H1 (cell line): ENCODE results near the gene MPPED1. TPM values are rescaled to one million over a fixed set of nuclear protein-coding genes. Genes with fewer than 3 reads are reported as not detected.

Experiments used
- CTCF ChIA-PET: fragments of 300-600 bp; sonication (Branson Sonifier 250); formaldehyde crosslinking; loops from one replicate; lab custom pipeline; 2021; ENCODE audit not compliant: partially characterized antibody; lab: Charles Lee
- POLR2A ChIA-PET: fragments of 300-600 bp; sonication (Branson Sonifier 250); formaldehyde crosslinking; loops from one replicate; lab custom pipeline; 2021; ENCODE audit warnings: inconsistent platforms; ENCODE audit not compliant: partially characterized antibody; lab: Charles Lee
- DNase-seq, 2 experiments: peaks; one replicate each; pipeline versions ENCODE4 v3.0.0 to v3.0.0-alpha.2; 2010 to 2022; ENCODE audit warnings: low spot score in 2 of 2, low read depth in 1 of 2, mixed read lengths in 1 of 2
- FAIRE-seq: peaks from 2 replicates; lab custom pipeline; 2011; peaks lifted over from hg19 to GRCh38; lab: Jason Lieb, UNC
- H2AFZ ChIP-seq: 2 replicates; pipeline ENCODE4 v1.8.1; 2012; ENCODE audit warnings: low read length, inconsistent platforms
- H2AK5ac ChIP-seq: 2 replicates; pipeline ENCODE4 v1.6.1; 2013; ENCODE audit warnings: low read depth, low read length
- H2BK120ac ChIP-seq: replicated peaks from 2 replicates; pipeline ENCODE3; 2013; ENCODE audit warnings: low read depth, low read length, inconsistent platforms
- H2BK12ac ChIP-seq: 2 replicates; pipeline ENCODE4 v1.6.1; 2013; ENCODE audit warnings: low read depth, low read length
- H2BK15ac ChIP-seq: 2 replicates; pipeline ENCODE4 v1.6.1; 2013; ENCODE audit warnings: low read length
- H2BK20ac ChIP-seq: 2 replicates; pipeline ENCODE4 v1.6.1; 2013; ENCODE audit warnings: low read length
- H2BK5ac ChIP-seq: 2 replicates; pipeline ENCODE4 v1.6.1; 2013; ENCODE audit warnings: low read depth, low read length
- H3K14ac ChIP-seq: 2 replicates; pipeline ENCODE4 v1.6.1; 2013; ENCODE audit warnings: inconsistent platforms; ENCODE audit not compliant: insufficient read length
- H3K18ac ChIP-seq: 2 replicates; pipeline ENCODE4 v1.6.1; 2013; ENCODE audit warnings: low read length; ENCODE audit errors: extremely low read depth
- H3K23ac ChIP-seq: 2 replicates; pipeline ENCODE4 v1.6.1; 2013; ENCODE audit warnings: inconsistent platforms; ENCODE audit not compliant: insufficient read length
- H3K23me2 ChIP-seq: 2 replicates; pipeline ENCODE4 v1.6.1; 2013; ENCODE audit warnings: low read depth, low read length
- H3K27ac ChIP-seq: 2 replicates; pipeline ENCODE4 v1.6.1; 2011; ENCODE audit warnings: low read depth, low read length, inconsistent platforms
- H3K27me3 ChIP-seq, 4 experiments: replicated peaks in 1 of 4; 1 replicate in 1 of 4; 2 replicates in 3 of 4; pipeline versions ENCODE4 v1.6.1 to v1.8.1; 2011 to 2013; ENCODE audit warnings: low read length in 3 of 4, mild to moderate bottlenecking in 3 of 4, inconsistent platforms in 2 of 4, mixed read lengths in 2 of 4, moderate library complexity in 1 of 4; ENCODE audit not compliant: control insufficient read depth in 3 of 4, insufficient read depth in 3 of 4; ENCODE audit errors: extremely low read depth in 1 of 4
- H3K36me3 ChIP-seq, 4 experiments: 2 replicates each; pipeline versions ENCODE4 v1.6.1 to v1.8.1; 2011 to 2013; ENCODE audit warnings: mild to moderate bottlenecking in 4 of 4, low read length in 3 of 4, moderate library complexity in 2 of 4, control low read depth in 1 of 4, inconsistent platforms in 1 of 4; ENCODE audit not compliant: insufficient read depth in 4 of 4, control insufficient read depth in 2 of 4
- H3K4ac ChIP-seq: replicated peaks from 2 replicates; pipeline ENCODE3; 2013; ENCODE audit warnings: low read length, low read depth, mixed read lengths, inconsistent platforms; ENCODE audit not compliant: insufficient read length
- H3K4me1 ChIP-seq, 4 experiments: replicated peaks in 1 of 4; 1 replicate in 1 of 4; 2 replicates in 3 of 4; pipeline versions ENCODE4 v1.6.1 to v1.8.1; 2011 to 2013; ENCODE audit warnings: low read length in 3 of 4, inconsistent platforms in 2 of 4, mixed read lengths in 1 of 4; ENCODE audit not compliant: insufficient read depth in 4 of 4, control insufficient read depth in 3 of 4
- H3K4me2 ChIP-seq, 2 experiments: 2 replicates each; pipeline versions ENCODE4 v1.6.1 to v1.8.1; 2011 to 2013; ENCODE audit warnings: low read depth in 2 of 2, low read length in 2 of 2, control low read depth in 1 of 2, inconsistent platforms in 1 of 2, mild to moderate bottlenecking in 1 of 2; ENCODE audit not compliant: insufficient read depth in 1 of 2
- H3K4me3 ChIP-seq, 4 experiments: fragments of 200-600, 300-600 bp in 1 of 4; sonication (generic), shearing (Covaris generic), sonication (Bioruptor Twin) in 1 of 4; 2 replicates each; pipeline versions ENCODE4 v1.5.1 to v1.8.1; 2011 to 2016; ENCODE audit warnings: low read length in 4 of 4, low read depth in 3 of 4, control low read depth in 2 of 4, inconsistent platforms in 2 of 4, mild to moderate bottlenecking in 2 of 4, mixed read lengths in 1 of 4, moderate library complexity in 1 of 4; ENCODE audit not compliant: insufficient read depth in 2 of 4; ENCODE audit errors: extremely low read depth in 1 of 4
- H3K56ac ChIP-seq: replicated peaks from 2 replicates; pipeline ENCODE3; 2013; ENCODE audit warnings: low read depth, mild to moderate bottlenecking, mixed read lengths, low read length, inconsistent platforms; ENCODE audit not compliant: insufficient read length
- H3K79me1 ChIP-seq: 2 replicates; pipeline ENCODE4 v1.6.1; 2013; ENCODE audit warnings: low read depth, low read length, control low read depth
- H3K79me2 ChIP-seq, 2 experiments: 2 replicates each; pipeline versions ENCODE4 v1.6.1 to v1.8.1; 2012 to 2013; ENCODE audit warnings: low read length in 2 of 2, mild to moderate bottlenecking in 2 of 2, inconsistent platforms in 1 of 2; ENCODE audit not compliant: insufficient read depth in 2 of 2, control insufficient read depth in 1 of 2
- H3K9ac ChIP-seq, 4 experiments: replicated peaks in 1 of 4; 1 replicate in 1 of 4; 2 replicates in 3 of 4; pipeline versions ENCODE4 v1.6.1 to v1.8.1; 2011 to 2013; ENCODE audit warnings: low read depth in 3 of 4, low read length in 3 of 4, control low read depth in 2 of 4, mild to moderate bottlenecking in 2 of 4, moderate library complexity in 2 of 4, inconsistent platforms in 1 of 4; ENCODE audit errors: extremely low read depth in 1 of 4
- H3K9me3 ChIP-seq, 2 experiments: 2 replicates each; pipeline versions ENCODE4 v1.6.1 to v1.8.1; 2012 to 2013; ENCODE audit warnings: mild to moderate bottlenecking in 2 of 2, moderate library complexity in 2 of 2, control low read depth in 1 of 2, inconsistent platforms in 1 of 2, low read depth in 1 of 2, low read length in 1 of 2, mixed read lengths in 1 of 2; ENCODE audit not compliant: insufficient read depth in 2 of 2
- H4K20me1 ChIP-seq, 2 experiments: replicated peaks in 1 of 2; 2 replicates each; pipeline versions ENCODE3 to v1.8.1; 2011 to 2013; ENCODE audit warnings: inconsistent platforms in 2 of 2, low read length in 2 of 2, mild to moderate bottlenecking in 1 of 2; ENCODE audit not compliant: insufficient read depth in 2 of 2, control insufficient read depth in 1 of 2
- H4K5ac ChIP-seq: 2 replicates; pipeline ENCODE4 v1.6.1; 2013; ENCODE audit warnings: low read length, low read depth, mixed read lengths, inconsistent platforms; ENCODE audit not compliant: insufficient read length
- H4K8ac ChIP-seq: 2 replicates; pipeline ENCODE4 v1.8.0; 2013; ENCODE audit warnings: mild to moderate bottlenecking, moderate library complexity, low read length, inconsistent platforms; ENCODE audit not compliant: insufficient read depth; ENCODE audit errors: extremely low read depth
- H4K91ac ChIP-seq: replicated peaks from 2 replicates; pipeline ENCODE3; 2013; ENCODE audit warnings: low read length, mixed read lengths, inconsistent platforms; ENCODE audit not compliant: insufficient read length
- ASH2L ChIP-seq: fragments of 200-600, 300-600 bp; sonication (generic); IDR thresholded peaks from one replicate; pipeline ENCODE4 v1.7.1; 2017; ENCODE audit warnings: low read length
- CHD1 ChIP-seq: IDR thresholded peaks from 2 replicates; pipeline ENCODE4 v1.6.1; 2012; ENCODE audit warnings: low read depth, low read length, improper control_type of control experiment
- HDAC6 ChIP-seq: IDR thresholded peaks from one replicate; pipeline ENCODE4 v1.7.1; 2012; ENCODE audit warnings: low read depth, mild to moderate bottlenecking, inconsistent platforms, low read length, moderate library complexity
- KDM1A ChIP-seq: fragments of 200-600, 300-600 bp; sonication (generic); IDR thresholded peaks from 2 replicates; pipeline ENCODE4 v1.7.1; 2016; ENCODE audit warnings: mild to moderate bottlenecking, low read length, borderline replicate concordance
- KDM4A ChIP-seq: IDR thresholded peaks from one replicate; pipeline ENCODE4 v1.7.1; 2012; ENCODE audit warnings: low read depth, mild to moderate bottlenecking, moderate library complexity, low read length, inconsistent platforms; ENCODE audit not compliant: severe bottlenecking
- NRF1 ChIP-seq: IDR thresholded peaks from 2 replicates; pipeline ENCODE4 v1.6.1; 2011; ENCODE audit warnings: mild to moderate bottlenecking, low read depth, low read length, improper control_type of control experiment
- POLR2AphosphoS5 ChIP-seq: IDR thresholded peaks from 2 replicates; pipeline ENCODE4 v1.6.1; 2011; ENCODE audit warnings: low read depth, low read length
- POU5F1 ChIP-seq: IDR thresholded peaks from 2 replicates; pipeline ENCODE4 v1.6.1; 2011; ENCODE audit warnings: low read depth, mild to moderate bottlenecking, low read length, moderate library complexity
- RNF2 ChIP-seq: fragments of 200-900, 300-1000 bp; sonication (generic); IDR thresholded peaks from 2 replicates; pipeline ENCODE4 v1.7.1; 2016; ENCODE audit warnings: borderline replicate concordance, low read depth, mild to moderate bottlenecking, antibody characterized with exemption, low read length; ENCODE audit not compliant: poor library complexity, severe bottlenecking; ENCODE audit errors: missing control alignments
- SIN3A ChIP-seq, 2 experiments: IDR thresholded peaks in 1 of 2; conservative IDR thresholded peaks in 1 of 2; 2 replicates each; pipeline ENCODE4 v1.6.1; 2011 to 2012; ENCODE audit warnings: low read length in 2 of 2, improper control_type of control experiment in 1 of 2, low read depth in 1 of 2, mild to moderate bottlenecking in 1 of 2
- TBP ChIP-seq: IDR thresholded peaks from 2 replicates; pipeline ENCODE4 v1.6.1; 2011; ENCODE audit warnings: low read depth, low read length, improper control_type of control experiment
- WGBS, 2 experiments: shearing (Covaris generic) in 1 of 2; methylation state at CpG; one replicate each; pipeline versions ENCODE4 v1.1.6 to v1.1.7; 2013 to 2015; ENCODE audit warnings: low lambda C conversion rate in 2 of 2, mixed read lengths in 2 of 2, inconsistent platforms in 1 of 2, low coverage in 1 of 2, missing lambda C conversion rate in 1 of 2; ENCODE audit not compliant: insufficient replicate concordance in 2 of 2, insufficient coverage in 1 of 2, insufficient read length in 1 of 2; ENCODE audit errors: extremely low coverage in 1 of 2, missing lambda C conversion rate in 1 of 2; 5-methylcytosine and 5-hydroxymethylcytosine counted together
- polyA plus RNA-seq, 7 experiments: library from polyadenylated mRNA; depleted of rRNA in 3 of 7; stranded (reverse) in 5 of 7; unstranded in 2 of 7; fragments of >200 nt in 5 of 7; fragments of 200-250 nt in 2 of 7; gene quantifications; 1 replicate in 5 of 7; 2 replicates in 1 of 7; 4 replicates in 1 of 7; pipeline versions ENCODE4 v1.2.1 to v1.2.3, GENCODE V29; 2011 to 2013; ENCODE audit warnings: missing spikeins in 2 of 7, mixed read lengths in 2 of 7
- total RNA-seq: library from RNA; stranded (reverse); fragmentation: NEBNext Ultra II Directional; extraction: Animal tissue kit (Norgen Biotek cat#: 25700); gene quantifications from 2 replicates; pipeline ENCODE4 v1.2.1, GENCODE V29; 2021

Gene MPPED1
- total and polyA plus RNA-seq, 2 of the 8 experiments (the other 6 are each of a cell fraction or from before 2014, with no cell fraction given), result 0.29 to 0.37 TPM

DNA sequence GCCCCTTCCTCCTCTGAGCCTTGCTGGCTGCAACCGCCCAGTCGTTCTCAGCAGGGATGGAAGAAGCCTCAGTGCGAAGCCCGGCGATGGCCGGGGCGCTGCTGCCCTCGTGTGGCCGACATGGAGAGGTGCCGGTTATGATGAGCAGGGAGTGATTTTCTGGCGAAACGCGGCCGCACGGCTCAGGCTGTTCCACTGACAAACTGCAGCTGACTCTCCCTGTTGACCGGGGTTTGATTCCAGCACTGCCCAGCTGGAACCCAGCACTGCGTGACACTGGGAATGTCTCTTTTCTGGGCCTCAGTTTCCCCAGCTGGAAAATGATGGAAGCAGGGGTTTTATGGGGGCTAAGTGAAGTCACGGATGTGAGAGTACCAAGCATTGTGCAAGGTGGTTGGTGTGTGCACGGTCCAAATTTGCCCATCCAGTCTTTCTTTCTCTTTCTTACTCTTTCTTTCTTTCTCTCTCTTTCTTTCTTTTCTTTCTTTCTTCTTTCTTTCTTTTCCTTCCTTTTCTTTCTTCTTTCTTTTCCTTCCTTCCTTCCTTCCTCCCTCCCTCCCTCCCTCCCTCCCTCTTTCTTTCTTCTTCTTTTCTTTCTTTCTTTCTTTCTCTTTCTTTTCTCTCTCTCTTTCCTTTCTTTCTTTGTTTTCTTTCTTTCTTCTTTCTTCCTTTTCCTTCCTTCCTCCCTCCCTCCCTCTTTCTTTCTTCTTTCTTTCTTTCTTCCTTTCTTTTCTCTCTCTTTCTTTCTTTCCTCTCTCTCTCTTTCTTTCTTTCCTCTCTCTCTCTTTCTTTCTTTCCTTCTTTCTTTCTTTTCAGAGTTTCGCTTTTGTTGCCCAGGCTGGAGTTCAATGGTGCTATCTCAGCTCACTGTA, 25.8 kb upstream of the MPPED1 start:
- Histone ChIP-seq H2BK20ac (no peak overlapping the region), H3K4me3 (no peak overlapping the region), H3K18ac (0 out of 2 replicates have a peak overlapping the region, but pooled peaks have one; percentile 57), H2BK120ac (no peak overlapping the region), H2BK5ac (no peak overlapping the region), H3K4ac (no peak overlapping the region), H3K27ac (no peak overlapping the region), H4K91ac (no peak overlapping the region), H3K79me2 (no peaks in the 10 kb centered on the region), H3K4me1 (peaks cover 0 to 9% (median 2%) of the 10 kb centered on the region in 4 experiments; a peak in 3 of 7 replicates), H3K14ac (no peak overlapping the region), H4K20me1 (no peaks in the 10 kb centered on the region), H3K36me3 (no peaks in the 10 kb centered on the region), H3K4me2 (peak overlapping the region in 1 of 2 experiments; percentile 54; a peak in 3 of 4 replicates), H4K8ac (peak overlapping the region; percentile 30; the same call in 1 of the 2 replicates), H3K56ac (no peak overlapping the region), H3K27me3 (peaks cover 0 to 12% (median 3%) of the 10 kb centered on the region in 4 experiments; a peak in 5 of 7 replicates), H3K9ac (no peak overlapping the region), H3K23ac (no peak overlapping the region), H2AK5ac (no peak overlapping the region), H3K23me2 (no peaks in the 10 kb centered on the region), H2BK15ac (no peak overlapping the region), H4K5ac (no peak overlapping the region), H3K9me3 (no peaks in the 10 kb centered on the region), H2AFZ (peak overlapping the region; percentile 97), H2BK12ac (no peak overlapping the region), H3K79me1 (no peaks in the 10 kb centered on the region)
- FAIRE-seq (peak; percentile 36), DNase-seq (peak; percentile 53 to 90)
- CTCF ChIA-PET, result interaction anchor here (0.6 to 14.7 kb wide), 48 partner anchors 9 to 497 kb away, joined by 3 to 257 read pairs (median 4); no protein-coding TSS in a partner anchor
- WGBS, 2 experiments, result 17% methylated on average over 19 of the region's 20 CpGs; no CpG with 5 or more reads in 1 of the 2 experiments
- POLR2A ChIA-PET, result interaction anchor here (1.5 kb wide), 1 partner anchor 113 kb away, joined by 4 read pairs; no protein-coding TSS in a partner anchor
- no peak for TF ChIP-seq HDAC6
- TF ChIP-seq CHD1, result no peak
- TF ChIP-seq KDM1A, result no peak
- no peak for TF ChIP-seq POLR2AphosphoS5
- TF ChIP-seq RNF2, result no peak
- no peak for TF ChIP-seq NRF1
- TF ChIP-seq SIN3A (conservative IDR thresholded peaks at IDR 0.05 in 1 of 2, IDR thresholded peaks at IDR 0.05 in 1 of 2; ENCODE audit: low read depth in 1 of 2, low read length in 2 of 2), result 0 out of 4 replicates have a peak, but pooled peaks of 1 of the 2 experiments have one; percentile 38
- TF ChIP-seq POU5F1, result no peak
- no peak for TF ChIP-seq TBP
- TF ChIP-seq ASH2L, result peak; percentile 30
- no peak for TF ChIP-seq KDM4A
